NCI-H1694 (cell line): ENCODE results near the gene PTPN3.
"Not testable (repeated sequence)": the region's sequence is repeated elsewhere in the genome, so short reads cannot be mapped to it uniquely, and the experiment has no call there.

ENCODE experiments used
- DNase-seq: peaks from one replicate; lab custom pipeline; 2025; lab: John Stamatoyannopoulos, UW

PTPN3 gene

GRCh38 chr9:109498195-109499092, at the start of gene PTPN3:
PTPN3 (minus strand) TSS chr9:109498307; CDS start chr9:109463434, 34,873 bp downstream.
- no peak for DNase-seq

GRCh38 chr9:109544954-109545353, 46.8 kb upstream of the PTPN3 start:
- DNase-seq, result not testable (repeated sequence)

- DNase-seq, result no peak
These were observed 44.8 kb upstream of the PTPN3 start for GRCh38 chr9:109542922-109543321.

GRCh38 chr9:109538346-109538745, 40.2 kb upstream of the PTPN3 start:
- no peak for DNase-seq

- no peak for DNase-seq
These were observed 39.2 kb upstream of the PTPN3 start for GRCh38 chr9:109537288-109537687.

GRCh38 chr9:109536859-109537258, 38.8 kb upstream of the PTPN3 start:
- no peak for DNase-seq

GRCh38 chr9:109535365-109535764, 37.3 kb upstream of the PTPN3 start:
- no peak for DNase-seq

- no peak for DNase-seq
These were observed 36.0 kb upstream of the PTPN3 start for GRCh38 chr9:109534151-109534550.

- not testable (repeated sequence) for DNase-seq
These were observed 34.5 kb upstream of the PTPN3 start for GRCh38 chr9:109532652-109533051.

- no peak for DNase-seq
These were observed 24.0 kb upstream of the PTPN3 start for GRCh38 chr9:109522106-109522505.

GRCh38 chr9:109520475-109521132, 22.5 kb upstream of the PTPN3 start:
- peak; percentile 82 for DNase-seq

GRCh38 chr9:109519366-109519765, 21.3 kb upstream of the PTPN3 start:
- DNase-seq, result no peak

GRCh38 chr9:109518621-109519335, 20.7 kb upstream of the PTPN3 start:
- DNase-seq, result no peak

- DNase-seq, result no peak
These were observed 19.8 kb upstream of the PTPN3 start for GRCh38 chr9:109517901-109518377.

GRCh38 chr9:109513871-109514270, 15.8 kb upstream of the PTPN3 start:
- DNase-seq, result no peak

- DNase-seq, result no peak
These were observed 14.2 kb upstream of the PTPN3 start for GRCh38 chr9:109512170-109512756.

GRCh38 chr9:109510506-109510905, 12.4 kb upstream of the PTPN3 start:
- no peak for DNase-seq

GRCh38 chr9:109510042-109510441, 11.9 kb upstream of the PTPN3 start:
- not testable (repeated sequence) for DNase-seq

GRCh38 chr9:109509611-109510010, 11.5 kb upstream of the PTPN3 start:
- no peak for DNase-seq

- DNase-seq, result no peak
These were observed 9.3 kb upstream of the PTPN3 start for GRCh38 chr9:109507421-109507838.

GRCh38 chr9:109506097-109506712, 8.1 kb upstream of the PTPN3 start:
- DNase-seq, result no peak

- DNase-seq, result no peak
These were observed 6.6 kb upstream of the PTPN3 start for GRCh38 chr9:109504689-109505088.
